Germinal center (tissue), 1 donor: ENCODE measurements around the gene FRMD4B.

Experiments used
- DNase-seq: peaks from one replicate; pipeline ENCODE4 v3.0.0; 2012; ENCODE audit warnings: mixed read lengths, low spot score

The FRMD4B gene

DNA sequence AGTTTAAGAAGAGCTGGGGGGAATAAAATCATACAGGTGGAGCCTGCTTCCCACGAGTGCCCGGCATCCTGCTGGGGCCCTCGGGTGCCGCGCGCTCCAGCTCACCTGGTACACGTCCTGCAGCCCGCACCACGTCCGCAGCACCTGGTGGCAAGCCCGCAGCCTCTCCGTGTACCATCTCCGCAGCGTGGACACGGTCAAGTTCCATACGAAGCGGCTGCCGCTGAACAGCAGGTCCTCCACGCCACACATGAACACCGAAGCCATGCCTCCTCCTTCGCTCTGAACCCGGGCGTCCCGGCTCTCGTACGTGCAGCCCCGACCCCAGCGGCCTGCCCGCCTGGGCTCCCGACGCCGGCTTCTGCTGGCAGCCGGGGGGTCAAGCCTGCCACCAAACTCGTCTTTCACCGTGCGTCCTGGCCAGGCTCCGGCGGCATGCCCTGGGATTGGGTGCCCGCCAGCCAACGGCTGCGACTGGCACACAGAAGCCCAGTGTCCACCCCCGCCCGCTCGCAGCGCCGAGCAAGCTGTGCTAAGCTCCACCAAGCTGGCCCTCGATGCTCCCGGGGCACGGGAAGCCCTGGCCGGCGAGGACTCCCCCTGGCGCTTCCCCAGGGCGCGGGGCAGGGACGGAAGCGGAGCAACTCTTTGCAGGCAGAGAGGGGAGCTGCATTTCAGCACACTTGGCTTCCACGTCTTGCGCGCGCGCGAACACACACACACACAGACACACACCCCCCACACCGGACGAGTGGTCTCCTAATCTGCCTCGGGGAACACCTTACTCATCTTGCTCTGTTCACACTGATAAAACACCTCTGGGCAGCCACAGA lies at the start of gene FRMD4B:
TSS of gene FRMD4B (minus strand) at position 366 of the 833 bp plus-strand sequence. CDS start at position 267, 99 bp downstream.
- no peak for DNase-seq

DNA sequence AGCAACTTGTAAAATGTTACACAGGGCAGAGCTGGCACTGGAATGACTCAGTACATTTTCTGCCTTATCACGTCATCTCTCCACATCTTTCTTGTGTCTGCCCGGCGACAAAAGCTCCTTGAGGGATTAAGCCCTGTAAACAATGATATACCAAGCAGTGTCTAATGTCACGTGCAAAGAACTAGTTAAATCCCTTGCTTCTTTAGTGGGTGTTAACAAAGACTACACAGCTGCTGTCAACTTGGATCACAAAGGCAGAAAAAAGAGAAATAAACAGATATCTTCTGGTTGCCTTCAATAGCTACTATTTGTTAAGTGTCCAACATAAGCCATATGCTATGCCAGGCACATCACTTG lies 48.1 kb upstream of the FRMD4B start:
- no peak for DNase-seq

DNA sequence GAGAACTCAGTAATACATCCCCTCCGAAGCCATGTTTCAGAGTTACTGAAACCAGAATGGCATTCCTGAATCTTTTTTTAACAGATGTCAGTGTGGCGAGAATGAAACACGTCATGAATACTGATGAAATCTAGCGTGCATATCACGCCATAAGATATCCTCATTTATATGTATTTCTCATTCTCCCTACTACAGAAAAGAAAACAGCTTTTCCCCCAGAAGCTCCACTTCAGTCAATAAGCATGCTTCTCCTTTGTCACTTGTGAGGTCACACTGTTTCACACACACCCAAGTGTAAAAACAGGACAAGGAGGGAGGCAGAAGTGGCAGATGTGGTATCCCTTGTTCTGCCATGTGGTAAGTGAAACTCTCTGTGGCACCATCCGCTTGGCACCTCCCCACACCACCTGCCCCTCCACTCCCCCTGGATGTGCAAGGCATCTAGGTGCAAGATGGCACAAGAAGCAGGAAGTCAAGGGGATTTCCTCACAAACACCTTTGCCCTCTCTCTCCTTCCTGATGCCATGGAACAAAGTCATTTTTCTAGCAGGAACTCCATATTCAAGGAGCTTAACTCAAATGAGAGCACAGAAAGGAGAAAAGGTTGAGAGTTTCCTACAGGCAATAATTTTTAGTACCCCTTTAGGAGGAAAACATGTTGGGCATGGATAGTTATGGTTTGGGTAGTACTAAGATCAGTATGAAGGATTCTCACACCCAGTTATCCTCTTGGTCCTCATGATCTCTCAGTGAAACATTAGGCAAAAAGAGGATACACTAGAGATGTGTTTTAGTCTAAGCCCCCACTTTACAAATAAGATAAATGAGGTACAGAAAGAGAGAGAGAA lies 47.5 kb upstream of the FRMD4B start:
- DNase-seq, result no peak

DNA sequence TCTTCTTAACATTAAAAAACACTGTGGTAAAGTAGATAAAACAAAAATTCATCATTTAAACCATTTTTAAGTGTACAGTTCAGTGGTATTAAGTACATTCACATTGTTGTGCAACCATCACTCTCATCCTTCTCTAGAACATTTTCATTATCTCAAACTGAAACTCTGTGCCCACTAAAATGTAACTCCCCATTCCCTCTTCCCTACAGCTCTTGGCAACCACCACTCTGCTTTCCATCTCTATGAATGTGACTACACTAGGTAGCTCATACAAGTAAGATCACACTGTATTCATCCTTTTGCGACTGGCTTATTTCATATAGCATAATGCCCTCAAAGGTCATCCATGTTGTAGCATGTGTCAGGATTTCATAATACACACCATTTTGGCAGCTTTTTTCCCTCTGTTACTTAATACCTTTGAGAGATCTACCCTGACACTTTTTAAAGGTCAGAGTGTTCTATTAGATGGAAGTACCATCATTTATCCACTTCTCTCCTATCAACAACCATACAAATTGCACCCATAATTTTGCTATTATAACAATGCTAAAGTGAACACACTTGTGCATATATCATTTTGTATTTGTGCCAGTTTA lies 42.9 kb upstream of the FRMD4B start:
- no peak for DNase-seq

DNA sequence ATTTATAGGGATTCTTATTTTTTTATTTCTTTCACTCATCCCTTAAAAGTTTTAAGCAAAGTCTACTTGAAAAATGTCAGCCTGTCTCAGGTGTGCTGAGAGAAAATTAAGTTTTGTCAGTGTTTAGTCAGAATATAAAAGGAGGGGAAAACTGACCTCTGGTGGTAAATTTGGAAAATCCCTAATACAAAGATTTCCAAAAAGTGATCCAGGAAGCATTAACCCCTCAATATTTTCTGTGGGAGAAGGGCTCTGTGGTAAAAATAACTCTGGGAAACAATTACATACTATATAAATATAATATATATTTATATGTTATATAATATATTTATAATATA lies 41.0 kb upstream of the FRMD4B start:
- no peak for DNase-seq

DNA sequence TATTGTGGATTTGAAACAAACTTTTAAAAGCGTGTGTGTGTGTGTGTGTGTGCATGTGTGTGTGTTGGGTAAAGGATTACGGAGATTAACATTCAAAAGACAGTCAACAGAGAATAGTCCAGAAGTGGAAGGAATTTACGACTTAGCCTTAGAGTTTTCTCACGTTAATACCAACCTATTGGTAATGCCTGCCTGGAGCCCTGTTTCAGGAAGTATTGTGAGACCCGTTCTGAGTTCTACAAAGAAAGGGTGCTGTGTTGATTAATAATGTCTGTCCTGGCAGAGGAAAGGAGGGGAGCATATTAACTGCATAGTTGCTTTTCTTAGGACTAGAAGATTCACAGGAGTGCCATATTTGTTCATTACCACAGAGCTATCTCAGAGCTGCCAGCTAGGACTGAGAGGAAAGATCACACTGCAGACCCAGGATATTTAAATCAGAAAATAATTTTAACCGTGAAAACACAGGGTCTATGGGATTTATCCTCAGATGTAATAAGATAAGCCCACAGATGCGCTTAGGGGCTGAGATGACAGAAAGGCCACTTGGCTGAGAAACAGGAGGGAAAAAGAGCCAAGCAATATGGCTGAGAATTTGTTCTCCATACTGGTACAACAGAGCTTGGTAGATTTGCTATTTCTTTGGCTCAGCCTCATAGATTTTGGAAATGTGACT lies 40.5 kb upstream of the FRMD4B start:
- no peak for DNase-seq

DNA sequence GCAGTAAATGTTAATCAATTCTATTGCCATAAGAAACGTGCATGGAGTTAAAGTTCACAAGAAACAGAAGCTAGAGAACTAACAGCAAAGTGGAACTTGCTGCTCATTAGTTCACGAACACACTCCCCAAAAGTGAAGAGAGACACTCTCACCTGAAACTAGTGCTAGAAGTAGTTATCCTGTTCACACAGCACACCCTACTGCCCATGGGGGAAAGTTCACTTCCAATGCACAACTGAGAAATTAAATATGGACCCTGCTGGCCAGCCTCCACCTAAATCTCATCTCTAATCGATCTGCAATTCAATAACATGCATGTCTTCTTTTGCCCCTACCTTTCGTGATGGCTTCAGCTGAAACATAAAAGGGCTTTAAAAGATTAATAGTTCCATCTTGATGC lies 39.4 kb upstream of the FRMD4B start:
- no peak for DNase-seq

DNA sequence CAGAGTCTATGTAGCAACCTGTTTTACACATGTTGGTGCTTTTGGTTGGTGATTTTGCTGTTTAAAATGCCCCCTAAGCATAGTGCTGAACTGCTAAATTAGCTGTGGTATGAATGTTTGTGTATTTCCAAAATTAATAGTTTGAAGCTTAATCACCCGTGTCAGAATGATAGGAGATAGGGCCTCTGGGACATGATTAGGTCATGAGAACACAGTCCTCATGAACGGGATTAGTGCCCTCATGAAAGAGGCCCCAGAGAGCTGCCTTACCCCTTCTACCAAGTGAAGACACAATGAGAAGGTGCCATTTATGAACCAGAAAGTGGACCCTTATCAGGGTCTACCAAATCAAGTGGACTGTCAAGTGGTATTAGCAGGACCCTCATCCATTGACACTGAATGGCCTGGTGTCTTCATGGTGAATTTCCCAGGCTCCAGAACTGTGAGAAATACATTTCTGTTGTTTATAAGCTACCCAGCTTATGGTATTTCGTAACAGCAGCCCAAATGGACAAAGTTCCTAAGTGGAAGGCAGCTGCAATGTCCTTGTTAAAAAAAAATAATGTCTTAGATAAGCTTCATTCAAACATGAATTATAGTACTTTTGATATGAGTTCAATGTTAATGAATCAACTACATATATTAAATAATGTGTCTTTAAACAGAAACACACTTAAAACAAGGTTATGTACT lies 37.7 kb upstream of the FRMD4B start:
- DNase-seq, result no peak

DNA sequence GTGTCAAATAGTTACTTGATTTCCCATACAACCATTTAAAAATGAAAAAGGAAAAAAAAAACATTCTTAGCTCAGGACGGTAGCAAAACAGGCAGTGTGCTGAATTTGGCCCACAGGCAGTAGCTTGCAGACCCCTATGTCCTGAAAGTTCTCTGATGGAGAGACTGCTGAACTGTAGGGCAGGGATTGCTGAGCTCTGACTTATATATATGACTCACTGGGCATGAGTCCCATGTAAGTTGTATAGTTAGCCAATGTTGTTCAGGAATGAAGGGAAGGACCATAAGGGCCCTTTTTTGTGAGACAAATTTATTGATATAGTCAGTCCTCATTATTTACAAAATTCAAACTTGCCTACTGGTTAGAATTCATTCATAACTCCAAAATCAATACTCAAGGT lies 36.9 kb upstream of the FRMD4B start:
- no peak for DNase-seq

DNA sequence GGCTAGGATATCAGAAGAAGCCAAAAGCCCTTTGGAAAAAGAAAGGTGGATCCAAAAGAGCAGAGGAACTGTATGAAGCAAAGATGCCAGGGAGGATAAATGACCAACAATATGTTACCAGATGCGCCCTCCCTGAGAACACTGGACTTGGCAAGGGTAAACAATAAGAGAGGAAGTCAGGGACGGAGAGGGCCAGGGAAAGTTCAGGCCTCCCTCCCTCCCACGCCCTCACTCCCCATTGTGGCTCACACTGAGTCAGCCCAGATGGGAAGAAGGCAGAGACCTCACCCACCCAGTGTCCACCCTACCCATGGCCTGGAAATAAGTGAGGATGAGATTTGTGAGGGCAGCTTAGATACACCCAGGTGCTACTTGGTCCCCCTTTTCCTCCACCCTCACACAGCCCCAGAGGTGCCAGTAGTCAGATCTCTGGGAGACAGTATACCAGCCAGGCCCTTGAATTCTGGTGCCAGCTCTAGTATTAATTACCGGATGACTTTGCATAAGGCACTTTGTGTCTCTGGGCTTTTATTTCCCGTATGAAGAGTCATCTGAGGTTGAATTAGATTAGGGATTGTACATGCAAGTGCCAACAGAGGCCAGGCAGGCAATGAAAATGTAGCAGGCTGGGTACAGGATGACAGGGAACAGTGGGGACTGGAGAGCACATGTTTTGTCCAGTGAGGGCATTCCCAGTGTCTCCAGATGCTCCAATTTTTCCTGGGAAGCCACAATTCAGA lies 35.1 kb upstream of the FRMD4B start:
- DNase-seq, result no peak

DNA sequence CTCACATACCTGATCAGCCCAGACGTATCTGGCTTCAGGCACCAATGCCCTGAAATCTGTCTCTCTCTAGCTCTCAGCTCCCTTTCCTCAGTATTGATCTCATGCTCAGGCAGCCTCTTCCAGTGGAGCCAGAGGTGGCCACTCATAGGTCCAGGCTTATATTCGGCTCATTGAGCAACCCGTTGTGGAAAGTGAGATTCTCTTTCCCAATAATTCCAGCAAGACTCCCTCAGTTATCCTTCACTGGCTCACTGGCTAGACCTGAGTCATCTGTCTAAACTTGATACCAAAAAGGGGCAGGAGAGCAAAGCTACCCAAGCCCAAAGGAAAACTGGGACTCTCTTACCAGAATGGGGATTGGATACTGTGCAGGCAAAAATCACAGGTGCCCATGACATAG lies 33.4 kb upstream of the FRMD4B start:
- DNase-seq, result no peak

DNA sequence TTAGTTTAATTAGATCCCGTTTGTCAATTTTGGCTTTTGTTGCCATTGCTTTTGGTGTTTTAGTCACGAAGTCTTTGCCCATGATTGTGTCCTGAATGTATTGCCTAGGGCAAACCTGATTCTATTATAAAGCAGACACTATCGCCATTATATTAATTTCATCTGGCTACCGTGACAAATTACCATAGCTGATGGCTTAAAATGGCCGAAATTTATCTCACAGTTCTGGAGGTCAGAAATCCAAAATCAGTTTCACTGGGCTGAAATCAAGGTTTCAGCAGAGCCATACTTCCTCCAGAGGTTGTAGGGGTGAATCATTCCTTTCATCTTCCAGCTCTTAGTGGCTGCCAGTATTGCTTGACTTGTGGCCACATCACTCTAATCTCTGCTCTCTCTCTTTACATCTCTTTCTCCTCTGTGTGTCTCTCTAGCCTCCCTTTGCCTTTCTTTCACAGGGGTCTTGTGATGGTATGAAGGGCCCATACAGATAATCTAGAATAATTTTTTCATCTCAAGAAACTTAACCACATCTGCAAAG lies 31.7 kb upstream of the FRMD4B start:
- DNase-seq, result no peak

DNA sequence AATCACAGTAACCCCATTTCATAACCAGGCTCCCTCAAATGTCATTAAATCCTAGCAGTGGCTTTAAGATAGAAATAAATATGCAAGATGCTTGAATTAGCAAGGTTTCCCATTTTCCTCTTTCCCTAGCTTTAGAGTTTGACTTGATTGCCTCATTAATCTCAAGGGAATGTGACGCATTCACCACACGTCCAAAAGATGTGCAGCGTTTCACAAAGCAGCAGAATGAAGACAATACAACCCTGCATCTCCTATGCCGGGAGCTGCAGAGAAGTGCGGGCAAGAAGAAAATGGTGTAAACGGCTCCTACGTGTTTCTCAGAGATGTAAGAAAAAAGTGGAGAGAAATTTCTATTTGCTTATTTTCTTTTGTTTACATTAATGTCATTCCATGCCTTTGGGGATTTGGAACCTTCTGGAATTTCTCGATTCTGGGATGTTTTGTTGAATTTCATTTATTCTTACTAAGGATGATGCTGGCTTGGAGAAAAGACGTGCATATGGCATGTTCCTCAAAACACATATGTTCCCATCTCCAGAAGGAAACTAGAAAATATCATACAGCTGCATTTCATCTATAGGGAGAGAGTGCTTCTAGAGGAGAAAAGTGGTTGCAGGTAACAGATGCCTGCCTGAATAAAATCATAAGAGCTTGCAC lies 27.8 kb upstream of the FRMD4B start:
- no peak for DNase-seq

DNA sequence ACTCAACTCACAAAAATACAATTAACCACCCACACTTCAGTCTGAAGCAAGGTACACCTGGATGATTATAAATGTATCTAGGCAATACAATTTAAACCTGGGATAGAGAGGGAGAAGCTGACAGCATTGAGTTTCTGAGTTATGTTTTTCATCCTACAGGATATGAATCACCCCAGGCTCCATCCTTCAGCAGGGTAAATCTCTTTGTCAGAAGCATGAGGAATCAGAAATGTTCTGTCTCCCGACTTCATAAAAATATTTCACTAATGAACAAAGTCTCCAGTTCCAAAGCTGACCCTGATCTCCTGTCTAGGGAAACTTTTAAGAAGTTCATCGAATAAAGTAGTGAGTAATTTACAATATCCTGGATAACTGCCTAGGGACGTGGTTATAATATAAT lies 25.5 kb upstream of the FRMD4B start:
- no peak for DNase-seq

DNA sequence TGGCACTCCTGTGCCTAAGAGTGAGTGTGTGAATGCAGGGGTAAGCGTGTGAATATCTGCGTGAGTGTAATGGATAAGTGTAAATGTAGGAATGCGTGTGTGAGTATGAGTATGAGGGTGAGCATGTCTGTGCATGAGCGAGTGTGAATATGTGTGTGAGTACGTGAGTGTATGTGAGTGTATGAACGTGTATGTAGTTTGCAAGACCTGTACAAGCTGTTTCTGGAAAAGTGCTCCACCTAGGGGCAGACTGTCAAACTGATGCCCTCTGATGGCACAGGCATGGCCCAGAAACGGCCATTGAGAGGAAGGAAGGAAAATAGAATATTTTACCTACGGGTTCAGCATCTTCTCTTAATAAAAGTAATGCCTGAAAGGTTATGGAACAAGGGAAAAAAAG lies 24.4 kb upstream of the FRMD4B start:
- DNase-seq, result peak; percentile 33

DNA sequence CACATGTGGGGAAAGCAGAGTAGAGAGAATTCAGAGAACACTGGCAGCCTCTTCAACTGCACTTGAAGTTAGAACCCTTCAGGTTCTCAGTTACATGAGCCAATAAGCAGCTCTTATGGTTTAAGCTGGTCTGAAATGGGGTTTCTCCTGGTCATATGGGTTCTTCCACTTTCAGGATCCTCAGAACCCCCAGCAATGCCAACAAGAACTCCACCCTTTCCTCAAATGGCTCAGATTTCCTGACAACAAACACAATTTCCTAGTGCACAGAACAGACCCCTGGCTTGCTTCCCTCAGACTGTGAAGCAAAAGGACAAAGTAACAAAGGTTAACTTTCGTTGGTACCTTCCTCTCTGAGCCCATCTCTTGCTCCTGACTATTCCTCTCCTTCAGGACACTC lies 23.9 kb upstream of the FRMD4B start:
- no peak for DNase-seq

DNA sequence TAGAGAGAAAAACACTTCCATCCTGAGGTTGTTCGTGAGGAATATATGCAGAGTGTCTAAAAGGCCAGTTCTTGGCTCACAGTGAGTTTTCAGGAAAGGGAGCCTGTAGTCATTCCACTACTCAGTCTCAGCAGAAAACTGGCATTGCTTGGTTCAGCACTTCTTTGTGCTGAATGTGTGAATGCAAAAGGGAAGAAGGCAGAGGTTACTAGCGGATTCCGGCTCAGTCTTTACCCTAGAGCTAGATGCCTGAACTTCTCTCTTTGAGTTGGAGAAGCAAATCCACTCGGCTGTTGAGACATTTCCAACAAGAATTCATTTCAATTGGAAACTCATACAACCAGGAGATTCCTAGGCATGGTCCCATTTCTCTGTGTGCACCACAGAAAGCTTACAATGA lies 23.1 kb upstream of the FRMD4B start:
- no peak for DNase-seq

DNA sequence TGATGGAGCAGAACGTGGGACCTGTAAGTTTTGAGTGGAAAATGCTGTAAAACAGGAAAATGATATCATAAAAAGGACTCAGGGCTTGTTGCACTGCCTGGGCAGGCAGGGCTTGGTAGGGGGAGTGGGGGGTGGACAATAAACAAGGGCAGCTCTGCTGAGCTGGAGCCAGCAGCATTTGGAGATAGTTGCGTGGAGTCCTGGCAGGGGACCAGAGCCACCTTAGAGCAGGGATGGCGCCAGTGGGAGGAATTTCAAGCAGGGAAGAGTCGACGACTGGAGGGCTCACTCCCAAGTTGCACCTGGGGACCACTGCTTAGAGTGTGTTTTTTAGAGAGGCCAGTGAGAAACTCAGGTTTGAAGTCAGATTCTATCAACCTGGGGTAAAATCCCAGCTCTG lies 22.7 kb upstream of the FRMD4B start:
- DNase-seq, result no peak

DNA sequence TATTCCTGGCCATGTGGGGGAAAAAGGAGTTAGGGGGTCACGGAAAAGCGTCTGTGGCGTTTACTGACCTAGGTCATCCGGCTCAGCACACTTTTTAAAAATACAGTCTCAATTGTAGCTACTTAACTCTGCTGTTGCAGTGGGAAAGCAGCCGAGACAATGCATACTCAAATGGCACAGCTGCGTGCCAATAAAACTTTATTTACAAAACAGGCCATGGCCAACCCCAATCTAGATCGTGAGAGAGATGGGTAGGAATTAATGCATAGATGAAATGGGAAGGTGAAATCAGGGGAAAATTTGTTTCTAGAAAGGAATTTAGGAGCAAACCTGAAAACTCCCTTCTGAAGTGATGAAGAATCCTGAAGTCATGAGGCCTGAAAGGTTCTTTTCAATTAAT lies 22.0 kb upstream of the FRMD4B start:
- no peak for DNase-seq

DNA sequence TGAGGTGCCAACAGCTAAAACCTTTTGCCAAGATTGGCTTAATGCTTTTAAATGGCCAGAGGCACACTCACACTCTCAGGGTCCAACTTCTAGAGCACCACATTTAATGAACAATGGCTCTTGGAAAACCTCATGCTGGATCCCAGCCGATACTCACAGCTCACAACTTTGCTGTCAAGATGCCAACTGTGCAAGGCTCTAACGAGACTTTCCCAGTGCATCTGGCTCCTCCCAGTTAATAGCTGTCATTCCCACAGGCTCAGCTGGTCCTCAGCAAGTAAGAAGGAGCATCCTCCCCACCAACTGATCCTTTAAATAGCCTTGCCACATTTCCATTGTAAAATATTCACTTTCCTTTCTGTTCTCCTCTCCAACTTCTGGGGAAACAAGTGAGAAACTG lies 20.3 kb upstream of the FRMD4B start:
- no peak for DNase-seq
